Vagina (tissue), 2 donors: ENCODE measurements around the gene KIAA0825.

Source experiments
- CTCF ChIP-seq, 3 experiments: fragments of 450-650 bp in 2 of 3; fragments of 200-600 bp in 1 of 3; sonication (generic) in 1 of 3; IDR thresholded peaks; one replicate each; pipeline ENCODE4 v1.5.1; 2017 to 2019; ENCODE audit warnings: antibody characterized with exemption in 3 of 3, mild to moderate bottlenecking in 2 of 3, moderate library complexity in 2 of 3
- POLR2A ChIP-seq, 2 donors: fragments of 450-650 bp; IDR thresholded peaks; one replicate each; pipeline ENCODE4 v1.6.1; 2017; ENCODE audit warnings: antibody characterized with exemption in 2 of 2, mild to moderate bottlenecking in 2 of 2, moderate library complexity in 2 of 2

- no peak for TF ChIP-seq CTCF (IDR thresholded peaks at IDR 0.05)
- TF ChIP-seq POLR2A (IDR thresholded peaks at IDR 0.05): no peak
Observed at GRCh38 chr5:94618493-94619328, at the start of gene KIAA0825, which contains the start of gene SLF1.
